HG03097 (cell line): ENCODE results near the gene SLC44A1.
A peak's percentile ranks its signal among the peaks of the same experiment; 100 is the strongest.

Experiments used
- ATAC-seq: cut with Tn5 transposase; IDR thresholded peaks from one replicate; pipeline ENCODE4 v1.9.1; 2021; ENCODE audit not compliant: unreplicated experiment, low FRiP score

SLC44A1 gene

GRCh38 chr9:105373723-105374122 lies 129.3 kb downstream of the SLC44A1 start:
- ATAC-seq: no peak

GRCh38 chr9:105375323-105375722 lies 130.9 kb downstream of the SLC44A1 start:
- ATAC-seq: no peak

GRCh38 chr9:105376893-105377292 lies 132.4 kb downstream of the SLC44A1 start:
- ATAC-seq: no peak

- peak; percentile 96 for ATAC-seq
These were observed 141.0 kb downstream of the SLC44A1 start for GRCh38 chr9:105385381-105385985.

- ATAC-seq: no peak
These were observed 145.3 kb downstream of the SLC44A1 start for GRCh38 chr9:105389796-105390195.

GRCh38 chr9:105390871-105391270 lies 146.4 kb downstream of the SLC44A1 start:
- ATAC-seq: no peak

- ATAC-seq: no peak
These were observed 146.8 kb downstream of the SLC44A1 start for GRCh38 chr9:105391288-105391687.

GRCh38 chr9:105392531-105392930 lies 148.1 kb downstream of the SLC44A1 start:
- no peak for ATAC-seq

GRCh38 chr9:105393576-105394344 lies 149.3 kb downstream of the SLC44A1 start:
- no peak for ATAC-seq

- no peak for ATAC-seq
These were observed 152.0 kb downstream of the SLC44A1 start for GRCh38 chr9:105396441-105396840.

GRCh38 chr9:105396901-105397300 lies 152.4 kb downstream of the SLC44A1 start:
- no peak for ATAC-seq

GRCh38 chr9:105399117-105399516 lies 154.7 kb downstream of the SLC44A1 start:
- no peak for ATAC-seq

GRCh38 chr9:105401651-105402050 lies 157.2 kb downstream of the SLC44A1 start:
- no peak for ATAC-seq

GRCh38 chr9:105403552-105404248 lies 159.2 kb downstream of the SLC44A1 start:
- no peak for ATAC-seq

- peak; percentile 95 for ATAC-seq
These were observed 161.2 kb downstream of the SLC44A1 start for GRCh38 chr9:105405514-105406131.

- ATAC-seq: no peak
These were observed 161.9 kb downstream of the SLC44A1 start for GRCh38 chr9:105406369-105406768.

- no peak for ATAC-seq
These were observed 169.1 kb downstream of the SLC44A1 start for GRCh38 chr9:105413525-105413924.

- ATAC-seq: peak; percentile 73
These were observed 170.7 kb downstream of the SLC44A1 start for GRCh38 chr9:105414947-105415661.

- ATAC-seq: no peak
These were observed 171.2 kb downstream of the SLC44A1 start for GRCh38 chr9:105415662-105415980.

GRCh38 chr9:105416840-105417239 lies 172.4 kb downstream of the SLC44A1 start:
- ATAC-seq: peak; percentile 52
